Neutrophil (primary cell): Measurements from ENCODE around the gene KEL.
"Not testable (repeated sequence)": the region's sequence is repeated elsewhere in the genome, so short reads cannot be mapped to it uniquely, and the experiment has no call there.

Experiments used
- H3K27ac ChIP-seq: fragments of 200-600 bp; sonication (generic); 2 replicates; pipeline ENCODE4 v1.5.1; 2016; ENCODE audit warnings: mild to moderate bottlenecking, moderate library complexity
- H3K27me3 ChIP-seq: fragments of 200-600 bp; sonication (generic); 2 replicates; pipeline ENCODE4 v1.6.0; 2016; ENCODE audit warnings: mild to moderate bottlenecking
- H3K36me3 ChIP-seq: fragments of 200-600 bp; sonication (generic); 2 replicates; pipeline ENCODE4 v1.5.1; 2017
- H3K4me1 ChIP-seq, 2 experiments: fragments of 200-600 bp in 1 of 2; sonication (generic) in 1 of 2; 1 replicate in 1 of 2; 2 replicates in 1 of 2; pipeline versions ENCODE4 v1.5.1 to v1.6.1; 2013 to 2016; ENCODE audit warnings: low read depth in 1 of 2, low read length in 1 of 2, mild to moderate bottlenecking in 1 of 2, moderate library complexity in 1 of 2; ENCODE audit not compliant: control insufficient read depth in 1 of 2, insufficient read depth in 1 of 2
- H3K4me3 ChIP-seq, 2 experiments: fragments of 200-600 bp in 1 of 2; sonication (generic) in 1 of 2; 1 replicate in 1 of 2; 2 replicates in 1 of 2; pipeline ENCODE4 v1.5.1; 2013 to 2016; ENCODE audit warnings: low read depth in 1 of 2, low read length in 1 of 2, mild to moderate bottlenecking in 1 of 2, moderate library complexity in 1 of 2
- H3K9me3 ChIP-seq: fragments of 200-600 bp; sonication (generic); 2 replicates; pipeline ENCODE4 v1.5.1; 2016
- CTCF ChIP-seq: fragments of 200-600 bp; sonication (generic); IDR thresholded peaks from 2 replicates; pipeline ENCODE4 v1.5.1; 2016; ENCODE audit warnings: antibody characterized with exemption

The KEL gene

DNA sequence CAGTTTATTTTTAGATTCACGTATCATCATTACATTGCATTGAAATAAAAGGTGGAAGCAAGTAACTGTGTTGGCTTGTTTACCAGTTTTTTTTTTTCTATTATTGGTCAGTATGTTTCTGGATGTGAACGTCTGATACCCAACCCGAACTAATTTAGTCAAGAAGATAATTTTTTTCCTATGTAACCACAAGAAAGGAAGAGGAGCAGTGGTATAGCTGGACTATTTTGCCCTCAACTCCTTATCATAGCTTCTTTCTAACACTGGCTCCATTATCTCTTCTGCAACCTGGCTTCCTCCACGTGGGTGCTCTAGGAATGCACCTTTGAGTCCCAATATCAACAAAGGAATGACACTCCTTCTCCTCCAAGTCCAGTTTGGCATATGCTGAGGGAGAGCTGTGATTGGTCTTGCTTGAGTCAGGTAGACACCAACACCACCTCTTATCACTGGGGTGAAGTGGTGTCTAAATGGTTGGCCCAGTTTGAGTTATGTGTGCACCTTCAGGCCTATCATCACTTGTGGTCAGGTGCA, 35.4 kb upstream of the KEL start:
- no peaks in the 10 kb centered on the region for H3K9me3 ChIP-seq
- no peak overlapping the region for H3K4me3 ChIP-seq
- H3K36me3 ChIP-seq = no peaks in the 10 kb centered on the region
- TF ChIP-seq CTCF = no peak
- no peak overlapping the region for H3K27ac ChIP-seq
- H3K4me1 ChIP-seq = no peaks in the 10 kb centered on the region
- H3K27me3 ChIP-seq = no peaks in the 10 kb centered on the region

DNA sequence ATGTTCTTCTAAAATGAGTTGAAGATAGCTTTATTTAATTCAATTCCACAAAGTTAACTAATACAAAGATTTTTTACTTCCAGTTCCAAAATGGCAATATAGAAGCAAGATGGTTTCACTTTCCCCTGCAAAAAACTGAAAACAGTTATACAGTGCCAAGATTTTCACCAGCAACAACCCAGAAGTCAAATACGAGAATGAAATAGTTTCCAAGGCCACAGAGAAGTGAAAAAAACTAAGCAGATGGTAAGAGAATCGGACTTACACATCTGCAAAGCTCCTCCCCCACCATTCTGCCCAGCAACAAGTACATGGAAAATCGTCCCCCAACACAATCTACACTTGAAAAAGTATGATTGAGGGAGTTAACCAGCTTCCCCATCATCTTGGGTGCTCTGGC, 30.3 kb upstream of the KEL start:
- Histone ChIP-seq H3K4me3 (no peak overlapping the region), H3K9me3 (no peaks in the 10 kb centered on the region), H3K27ac (no peak overlapping the region), H3K27me3 (no peaks in the 10 kb centered on the region), H3K36me3 (no peaks in the 10 kb centered on the region), H3K4me1 (no peaks in the 10 kb centered on the region)
- no peak for TF ChIP-seq CTCF

DNA sequence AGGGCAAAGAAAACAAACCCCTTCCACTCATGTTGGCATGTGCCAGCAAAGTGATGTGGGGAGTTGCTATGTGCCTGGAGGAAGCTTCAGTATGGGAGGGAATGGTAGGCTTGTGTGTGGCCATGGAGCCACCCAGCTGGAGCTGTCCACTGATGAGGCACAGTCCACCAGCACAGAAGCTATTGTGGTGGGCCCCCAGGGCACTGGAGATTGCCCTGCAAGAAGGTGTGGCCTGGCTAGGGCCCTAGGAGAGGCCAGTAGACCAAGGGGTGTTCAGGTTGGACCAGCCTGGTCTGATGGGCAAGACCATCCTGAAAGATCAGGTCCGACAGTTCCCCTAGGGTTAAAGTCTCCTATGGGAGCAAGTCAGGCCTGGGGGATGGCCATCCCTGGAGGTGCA, 22.1 kb upstream of the KEL start:
- H3K4me3 ChIP-seq = no peak overlapping the region
- H3K9me3 ChIP-seq = no peaks in the 10 kb centered on the region
- no peaks in the 10 kb centered on the region for H3K4me1 ChIP-seq
- no peaks in the 10 kb centered on the region for H3K36me3 ChIP-seq
- H3K27me3 ChIP-seq = no peaks in the 10 kb centered on the region
- TF ChIP-seq CTCF = no peak
- H3K27ac ChIP-seq = no peak overlapping the region

DNA sequence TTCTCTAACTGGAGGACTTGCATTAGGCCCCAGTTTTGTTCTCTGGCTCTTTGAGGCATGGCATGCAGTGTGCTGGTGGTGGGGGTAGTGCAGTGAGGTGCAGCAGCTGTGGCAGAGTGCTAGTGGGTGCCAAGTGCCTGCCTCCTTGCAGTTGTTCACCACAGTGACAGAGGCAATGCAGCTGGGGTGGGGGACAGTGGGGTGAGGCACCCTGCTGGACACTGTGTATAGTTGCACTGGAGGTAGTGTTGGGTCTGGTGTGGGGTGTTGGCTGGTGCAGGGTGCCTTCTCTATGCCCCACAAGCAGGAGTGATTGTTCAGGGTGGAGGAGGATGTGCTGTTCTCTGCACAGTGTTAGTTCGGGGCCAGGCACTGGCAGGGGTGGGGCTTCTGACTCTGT, 21.7 kb upstream of the KEL start:
- no peak overlapping the region for H3K4me3 ChIP-seq
- H3K36me3 ChIP-seq = no peaks in the 10 kb centered on the region
- no peak for TF ChIP-seq CTCF
- no peaks in the 10 kb centered on the region for H3K4me1 ChIP-seq
- H3K27ac ChIP-seq = no peak overlapping the region
- no peaks in the 10 kb centered on the region for H3K27me3 ChIP-seq
- no peaks in the 10 kb centered on the region for H3K9me3 ChIP-seq

DNA sequence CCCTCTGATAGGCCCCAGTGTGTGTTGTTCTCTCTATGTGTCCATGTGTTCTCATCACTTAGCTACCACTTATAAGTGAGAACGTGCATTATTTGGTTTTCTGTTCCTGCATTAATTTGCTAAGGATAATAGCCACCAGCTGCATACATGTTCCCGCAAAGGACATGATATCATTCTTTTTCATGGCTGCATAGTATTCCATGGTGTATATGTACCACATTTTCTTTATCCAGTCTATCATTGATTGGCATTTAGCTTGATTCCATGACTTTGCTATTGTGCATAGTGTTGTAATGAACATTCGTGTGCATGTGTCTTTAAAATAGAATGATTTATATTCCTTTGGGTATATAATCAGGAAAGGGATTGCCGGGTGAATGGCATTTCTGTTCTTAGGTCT, 16.2 kb upstream of the KEL start:
- not testable (repeated sequence) for H3K4me3 ChIP-seq, H3K27ac ChIP-seq, H3K27me3 ChIP-seq, H3K36me3 ChIP-seq, H3K9me3 ChIP-seq, H3K4me1 ChIP-seq

DNA sequence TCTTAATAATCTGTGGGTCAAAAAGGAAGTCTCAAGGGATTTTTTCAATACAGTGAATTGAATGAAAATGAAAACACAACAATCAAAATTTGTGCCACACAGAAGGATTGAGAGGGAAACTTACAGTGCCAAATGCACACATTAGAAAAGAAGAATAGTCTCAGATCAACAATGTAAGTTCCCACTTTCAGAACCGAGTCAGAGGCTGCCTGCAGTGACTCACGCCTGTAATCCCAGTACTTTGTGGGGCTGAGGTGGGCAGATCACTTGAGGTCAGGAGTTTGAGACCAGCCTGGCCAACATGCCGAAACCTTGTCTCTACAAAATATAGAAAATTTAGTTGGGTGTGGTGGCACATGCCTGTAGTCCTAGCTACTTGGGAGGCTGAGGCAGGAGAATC, 12.5 kb upstream of the KEL start:
- H3K4me1 ChIP-seq = no peaks in the 10 kb centered on the region
- no peak overlapping the region for H3K4me3 ChIP-seq
- no peak overlapping the region for H3K27ac ChIP-seq
- H3K27me3 ChIP-seq = no peaks in the 10 kb centered on the region
- no peaks in the 10 kb centered on the region for H3K36me3 ChIP-seq
- no peaks in the 10 kb centered on the region for H3K9me3 ChIP-seq
- TF ChIP-seq CTCF = no peak
